LNCAP (cell line): ENCODE results near the gene PMAIP1.

Experiments
- TF ChIP-seq, protein P1 (sequence below): fragments of 450-650 bp; IDR thresholded peaks from 2 replicates; pipeline ENCODE4 v1.5.1; 2017; ENCODE audit warnings: mild to moderate bottlenecking

The PMAIP1 gene

DNA sequence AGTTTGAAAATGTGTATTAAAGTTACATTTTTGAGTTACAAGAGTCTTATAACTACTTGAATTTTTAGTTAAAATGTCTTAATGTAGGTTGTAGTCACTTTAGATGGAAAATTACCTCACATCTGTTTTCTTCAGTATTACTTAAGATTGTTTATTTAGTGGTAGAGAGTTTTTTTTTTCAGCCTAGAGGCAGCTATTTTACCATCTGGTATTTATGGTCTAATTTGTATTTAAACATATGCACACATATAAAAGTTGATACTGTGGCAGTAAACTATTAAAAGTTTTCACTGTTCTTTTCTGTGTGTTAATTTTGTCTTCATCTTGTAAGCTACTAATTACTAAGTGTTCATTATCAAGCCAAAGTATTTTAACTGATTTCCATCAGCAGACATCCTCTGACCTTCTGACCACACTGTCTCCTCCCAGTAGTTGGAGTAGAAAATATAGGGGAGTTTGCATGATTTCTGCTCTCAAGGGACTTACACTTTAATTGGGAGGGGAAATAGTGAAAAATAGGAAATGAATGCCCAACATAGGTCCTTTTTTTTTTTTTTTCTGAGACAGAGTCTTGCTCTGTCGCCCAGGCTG lies 4.3 kb downstream of the PMAIP1 start:
- TF ChIP-seq, protein P1, sequence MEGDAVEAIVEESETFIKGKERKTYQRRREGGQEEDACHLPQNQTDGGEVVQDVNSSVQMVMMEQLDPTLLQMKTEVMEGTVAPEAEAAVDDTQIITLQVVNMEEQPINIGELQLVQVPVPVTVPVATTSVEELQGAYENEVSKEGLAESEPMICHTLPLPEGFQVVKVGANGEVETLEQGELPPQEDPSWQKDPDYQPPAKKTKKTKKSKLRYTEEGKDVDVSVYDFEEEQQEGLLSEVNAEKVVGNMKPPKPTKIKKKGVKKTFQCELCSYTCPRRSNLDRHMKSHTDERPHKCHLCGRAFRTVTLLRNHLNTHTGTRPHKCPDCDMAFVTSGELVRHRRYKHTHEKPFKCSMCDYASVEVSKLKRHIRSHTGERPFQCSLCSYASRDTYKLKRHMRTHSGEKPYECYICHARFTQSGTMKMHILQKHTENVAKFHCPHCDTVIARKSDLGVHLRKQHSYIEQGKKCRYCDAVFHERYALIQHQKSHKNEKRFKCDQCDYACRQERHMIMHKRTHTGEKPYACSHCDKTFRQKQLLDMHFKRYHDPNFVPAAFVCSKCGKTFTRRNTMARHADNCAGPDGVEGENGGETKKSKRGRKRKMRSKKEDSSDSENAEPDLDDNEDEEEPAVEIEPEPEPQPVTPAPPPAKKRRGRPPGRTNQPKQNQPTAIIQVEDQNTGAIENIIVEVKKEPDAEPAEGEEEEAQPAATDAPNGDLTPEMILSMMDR, result no peak

DNA sequence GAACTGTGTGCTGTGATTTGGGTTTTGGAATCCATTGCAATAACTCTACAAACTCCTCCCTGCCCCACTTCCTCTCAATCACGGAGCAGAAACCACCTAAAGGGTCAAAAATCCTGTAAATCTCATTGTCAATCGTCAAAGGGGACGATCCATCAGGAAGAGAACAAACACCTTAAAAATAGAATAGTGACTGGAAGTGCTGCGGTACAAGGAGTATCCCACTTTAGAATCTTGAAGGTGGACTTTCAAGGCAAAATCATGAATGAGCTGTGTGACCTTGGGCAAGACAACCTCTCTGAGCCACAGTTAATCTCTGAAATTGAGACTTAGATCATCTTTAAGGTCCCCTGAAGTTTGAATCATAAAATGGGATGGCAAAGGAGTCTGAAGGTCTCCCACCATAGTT lies 5.9 kb downstream of the PMAIP1 start:
- TF ChIP-seq, protein P1, result no peak

DNA sequence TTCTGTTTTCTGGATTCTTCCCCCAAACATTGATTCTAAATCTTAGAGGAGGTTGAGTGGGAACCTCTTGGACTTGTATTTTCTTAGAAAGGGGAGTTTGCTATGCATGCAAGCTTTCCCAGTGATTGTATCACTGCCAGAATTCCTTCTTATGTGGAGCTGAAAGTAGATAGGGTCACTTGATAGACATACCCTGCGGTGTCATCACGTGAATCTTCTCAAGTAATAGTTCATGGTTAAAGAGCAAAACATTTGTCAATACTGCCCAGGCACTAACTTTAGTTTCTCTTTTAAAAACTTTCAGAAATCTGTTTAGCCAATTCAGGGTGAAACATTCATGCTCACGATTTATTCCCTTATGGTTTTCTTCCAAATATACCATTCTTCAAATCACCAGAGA lies 6.4 kb downstream of the PMAIP1 start:
- TF ChIP-seq, protein P1, result no peak

DNA sequence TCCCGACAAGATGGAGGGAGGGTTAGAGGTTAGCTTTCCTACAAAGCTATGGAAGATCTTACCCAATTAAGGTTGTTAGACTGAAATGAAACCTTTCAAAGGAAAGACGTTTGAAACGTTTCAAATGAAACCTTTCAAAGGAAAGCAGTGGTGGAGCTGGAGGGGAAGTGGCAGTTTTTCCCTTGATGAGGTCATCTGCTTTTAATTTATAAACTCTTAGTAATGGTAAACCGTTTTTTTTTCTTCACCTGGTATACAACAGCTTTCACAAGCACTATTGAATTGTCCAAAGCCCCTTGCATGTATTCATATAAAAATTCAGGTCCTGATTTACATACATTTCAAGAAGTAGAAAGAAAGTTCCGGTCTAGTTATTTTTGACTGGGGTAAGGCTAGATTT lies 7.4 kb downstream of the PMAIP1 start:
- TF ChIP-seq, protein P1, result no peak

DNA sequence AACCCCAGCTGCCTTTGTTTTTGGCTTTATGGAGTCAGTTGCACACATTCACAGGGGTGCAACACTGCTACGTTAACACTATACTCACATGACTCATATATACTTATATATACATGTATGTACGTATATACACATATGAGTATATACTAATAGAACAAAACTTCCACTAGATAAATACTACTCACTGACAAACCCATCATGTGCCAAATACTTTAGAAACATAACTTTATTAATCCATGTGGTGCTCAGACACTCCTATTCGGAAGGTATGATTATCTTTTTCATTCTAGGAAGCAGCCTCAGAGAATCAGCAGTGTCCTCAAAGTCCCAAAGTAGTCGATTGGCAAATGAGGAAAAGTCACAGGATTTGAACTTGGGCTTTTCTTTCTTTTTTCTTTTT lies 7.9 kb downstream of the PMAIP1 start:
- TF ChIP-seq, protein P1, result no peak

DNA sequence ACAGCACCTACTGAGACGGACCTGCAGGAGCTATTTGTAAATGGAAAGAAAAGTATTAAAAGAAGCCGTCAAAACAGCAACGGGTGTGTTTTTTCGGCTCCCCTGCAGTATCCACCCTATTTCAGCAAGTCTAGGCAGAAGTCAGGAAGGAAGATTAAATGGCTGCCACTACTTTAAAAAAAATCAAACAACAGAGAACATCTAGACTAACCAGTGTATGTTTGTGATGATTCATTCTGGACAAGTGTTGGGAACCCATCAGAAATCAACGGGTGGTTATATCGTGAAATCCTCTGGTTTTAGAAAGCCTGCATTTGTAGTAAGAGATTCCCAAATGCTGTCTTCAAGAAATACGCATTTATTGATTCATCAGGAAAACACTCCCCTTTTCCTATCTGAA lies 9.0 kb downstream of the PMAIP1 start:
- TF ChIP-seq, protein P1, result no peak

DNA sequence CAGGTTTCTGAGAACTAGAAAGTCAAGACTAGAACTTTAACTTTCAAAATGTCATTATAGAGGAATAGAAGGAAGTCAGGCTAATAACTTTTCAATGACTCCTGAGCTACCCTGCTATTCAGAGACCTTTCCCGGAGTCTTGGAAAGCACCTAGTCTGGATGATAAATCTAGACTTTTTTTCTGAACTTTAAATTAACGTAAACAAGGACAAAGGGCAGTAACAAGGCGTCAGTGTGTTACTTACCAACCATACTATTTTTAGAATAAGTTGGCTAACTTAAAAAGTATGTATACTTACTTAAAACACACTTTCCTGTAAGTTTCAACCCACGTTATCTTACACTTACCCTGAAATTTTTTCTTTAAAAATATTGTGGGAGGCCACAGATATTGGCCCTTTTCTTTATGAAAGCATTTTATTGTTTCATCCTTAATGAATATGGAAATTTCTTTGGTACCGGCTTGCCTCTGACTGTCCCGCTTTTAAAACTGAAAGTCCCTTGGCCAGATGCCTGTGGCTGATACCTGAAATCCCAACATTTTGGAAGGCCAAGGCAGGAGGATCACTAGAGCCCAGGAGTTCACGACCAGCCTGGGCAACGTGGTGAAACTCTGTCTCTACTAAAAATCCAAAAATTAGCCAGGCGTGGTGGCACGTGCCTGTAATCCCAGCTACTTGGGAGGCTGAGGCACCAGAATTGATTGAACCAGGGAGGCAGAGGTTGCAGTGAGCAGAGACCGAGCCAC lies 9.7 kb downstream of the PMAIP1 start:
- TF ChIP-seq, protein P1, result no peak
